HepG2 (cell line): ENCODE results near the gene SGCE. TPM values are rescaled to one million over a fixed set of nuclear protein-coding genes. Genes with fewer than 3 reads are reported as not detected.

ENCODE experiments used
- CBX1 ChIP-seq: IDR thresholded peaks from one replicate; pipeline ENCODE4 v1.6.1; 2016; ENCODE audit warnings: antibody characterized with exemption, low read depth
- HDAC2 ChIP-seq: sonication (generic); formaldehyde crosslinking; IDR thresholded peaks from 2 replicates; pipeline ENCODE4 v1.4.0; 2020; ENCODE audit warnings: missing genetic modification reagents
- MAFG ChIP-seq: sonication (generic); formaldehyde crosslinking; IDR thresholded peaks from 2 replicates; pipeline ENCODE4 v1.5.1; 2020; ENCODE audit warnings: mild to moderate bottlenecking, missing genetic modification reagents
- MEIS2 ChIP-seq: sonication (generic); formaldehyde crosslinking; IDR thresholded peaks from 2 replicates; pipeline ENCODE4 v1.9.0; 2021; ENCODE audit warnings: mild to moderate bottlenecking, missing genetic modification reagents
- ONECUT2 ChIP-seq: sonication (generic); formaldehyde crosslinking; IDR thresholded peaks from 2 replicates; pipeline ENCODE4 v1.4.0; 2020; ENCODE audit warnings: missing genetic modification reagents
- ZBTB8A ChIP-seq: sonication (generic); formaldehyde crosslinking; IDR thresholded peaks from 2 replicates; pipeline ENCODE4 v1.4.0; 2020; ENCODE audit warnings: mild to moderate bottlenecking, low read depth, missing genetic modification reagents, borderline replicate concordance
- ZNF121 ChIP-seq: sonication (generic); formaldehyde crosslinking; IDR thresholded peaks from 2 replicates; pipeline ENCODE4 v1.5.0; 2020; ENCODE audit warnings: mild to moderate bottlenecking, missing genetic modification reagents
- ZNF205 ChIP-seq: IDR thresholded peaks from 2 replicates; pipeline ENCODE4 v1.6.1; 2018; ENCODE audit warnings: missing biosample characterization, missing genetic modification reagents
- ZNF468 ChIP-seq: sonication (generic); formaldehyde crosslinking; IDR thresholded peaks from 2 replicates; pipeline ENCODE4 v1.8.0; 2022; ENCODE audit warnings: mild to moderate bottlenecking, moderate library complexity, missing genetic modification reagents
- ZNF772 ChIP-seq: sonication (generic); formaldehyde crosslinking; IDR thresholded peaks from 2 replicates; pipeline ENCODE4 v1.5.0; 2020; ENCODE audit warnings: mild to moderate bottlenecking, missing genetic modification reagents
- ZNF850 ChIP-seq: sonication (generic); formaldehyde crosslinking; conservative IDR thresholded peaks from 2 replicates; pipeline ENCODE4 v1.9.0; 2021; ENCODE audit warnings: mild to moderate bottlenecking, missing genetic modification reagents
- ZSCAN20 ChIP-seq: sonication (generic); formaldehyde crosslinking; IDR thresholded peaks from 2 replicates; pipeline ENCODE4 v1.4.0; 2020; ENCODE audit warnings: missing genetic modification reagents, mild to moderate bottlenecking, borderline replicate concordance
- polyA plus RNA-seq, 8 experiments: library from polyadenylated mRNA; depleted of rRNA in 3 of 8; stranded (reverse) in 7 of 8; unstranded in 1 of 8; fragments of >200 nt; fragmentation: Illumina TruSeq in 4 of 8; extraction: Trizol in 4 of 8; gene quantifications; 2 replicates each; pipeline versions ENCODE4 v1.2.1 to v1.2.3, GENCODE V29; 2011 to 2016; ENCODE audit warnings: low read depth in 4 of 8, missing spikeins in 1 of 8, mixed read lengths in 1 of 8; ENCODE audit not compliant: insufficient read depth in 1 of 8
- total RNA-seq, 5 experiments: library from RNA; depleted of rRNA; stranded (reverse); fragments of >200 nt; fragmentation: Illumina TruSeq; extraction: Trizol; gene quantifications; 2 replicates each; pipeline ENCODE4 v1.2.3, GENCODE V29; 2016; ENCODE audit warnings: low read depth in 1 of 5
- TF ChIP-seq, protein P1 (sequence below): sonication (generic); formaldehyde crosslinking; IDR thresholded peaks from 2 replicates; pipeline ENCODE4 v1.4.0; 2020; ENCODE audit warnings: missing genetic modification reagents, mild to moderate bottlenecking, borderline replicate concordance
- TF ChIP-seq, protein P2 (sequence below): sonication (generic); formaldehyde crosslinking; IDR thresholded peaks from 2 replicates; pipeline ENCODE4 v1.5.0; 2020; ENCODE audit warnings: mild to moderate bottlenecking, missing genetic modification reagents
- TF ChIP-seq, protein P3 (sequence below): sonication (generic); formaldehyde crosslinking; IDR thresholded peaks from 2 replicates; pipeline ENCODE4 v1.4.0; 2020; ENCODE audit warnings: missing genetic modification reagents
- TF ChIP-seq, protein P4 (sequence below): sonication (generic); formaldehyde crosslinking; IDR thresholded peaks from 2 replicates; pipeline ENCODE4 v1.8.1; 2023; ENCODE audit warnings: mild to moderate bottlenecking, missing genetic modification reagents
- TF ChIP-seq, protein P5 (sequence below): sonication (generic); formaldehyde crosslinking; IDR thresholded peaks from 2 replicates; pipeline ENCODE4 v1.5.1; 2020; ENCODE audit warnings: missing genetic modification reagents, mild to moderate bottlenecking, borderline replicate concordance

The SGCE gene
- total and polyA plus RNA-seq, 2 of the 13 experiments (the other 11 are each of a cell fraction or from before 2014, with no cell fraction given): 52.3 to 71.1 TPM

DNA sequence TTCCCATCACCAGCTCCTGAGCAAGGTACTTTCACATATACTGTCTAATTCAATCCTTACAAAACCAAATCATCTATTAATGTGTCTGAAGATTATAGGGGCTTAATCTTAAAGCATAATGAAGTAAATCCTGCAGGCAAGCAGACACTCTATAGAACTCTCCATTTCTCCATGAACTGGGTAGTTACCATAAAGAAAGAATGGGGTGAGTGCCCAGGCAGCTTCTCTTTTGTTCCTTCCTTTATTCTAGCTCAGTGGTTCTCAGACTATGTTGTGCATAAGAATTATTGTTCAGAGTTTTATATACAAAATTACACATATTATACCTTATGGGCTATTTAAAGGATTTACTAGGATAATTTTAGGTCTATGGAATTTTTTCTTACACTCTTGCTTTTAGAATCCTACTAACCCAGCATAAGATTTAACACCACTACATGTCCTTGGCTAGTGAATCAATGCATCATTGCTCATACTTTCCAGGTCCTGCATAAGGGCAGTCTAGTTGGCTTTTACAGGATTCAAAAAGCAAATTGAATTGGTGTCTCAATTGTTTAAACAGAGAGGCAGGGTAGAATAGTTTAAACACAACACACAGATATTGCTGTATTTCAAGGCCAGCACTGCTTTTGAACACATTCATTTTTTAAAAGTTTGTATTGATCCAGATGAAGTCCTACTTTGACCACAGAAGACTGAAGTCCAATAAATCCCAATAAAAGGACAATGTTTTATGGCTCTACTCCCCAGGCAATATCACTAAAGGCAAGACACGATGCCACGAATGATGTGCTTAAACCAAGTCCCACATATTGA lies 12.9 kb downstream of the SGCE start (continued):
- TF ChIP-seq, protein P1, sequence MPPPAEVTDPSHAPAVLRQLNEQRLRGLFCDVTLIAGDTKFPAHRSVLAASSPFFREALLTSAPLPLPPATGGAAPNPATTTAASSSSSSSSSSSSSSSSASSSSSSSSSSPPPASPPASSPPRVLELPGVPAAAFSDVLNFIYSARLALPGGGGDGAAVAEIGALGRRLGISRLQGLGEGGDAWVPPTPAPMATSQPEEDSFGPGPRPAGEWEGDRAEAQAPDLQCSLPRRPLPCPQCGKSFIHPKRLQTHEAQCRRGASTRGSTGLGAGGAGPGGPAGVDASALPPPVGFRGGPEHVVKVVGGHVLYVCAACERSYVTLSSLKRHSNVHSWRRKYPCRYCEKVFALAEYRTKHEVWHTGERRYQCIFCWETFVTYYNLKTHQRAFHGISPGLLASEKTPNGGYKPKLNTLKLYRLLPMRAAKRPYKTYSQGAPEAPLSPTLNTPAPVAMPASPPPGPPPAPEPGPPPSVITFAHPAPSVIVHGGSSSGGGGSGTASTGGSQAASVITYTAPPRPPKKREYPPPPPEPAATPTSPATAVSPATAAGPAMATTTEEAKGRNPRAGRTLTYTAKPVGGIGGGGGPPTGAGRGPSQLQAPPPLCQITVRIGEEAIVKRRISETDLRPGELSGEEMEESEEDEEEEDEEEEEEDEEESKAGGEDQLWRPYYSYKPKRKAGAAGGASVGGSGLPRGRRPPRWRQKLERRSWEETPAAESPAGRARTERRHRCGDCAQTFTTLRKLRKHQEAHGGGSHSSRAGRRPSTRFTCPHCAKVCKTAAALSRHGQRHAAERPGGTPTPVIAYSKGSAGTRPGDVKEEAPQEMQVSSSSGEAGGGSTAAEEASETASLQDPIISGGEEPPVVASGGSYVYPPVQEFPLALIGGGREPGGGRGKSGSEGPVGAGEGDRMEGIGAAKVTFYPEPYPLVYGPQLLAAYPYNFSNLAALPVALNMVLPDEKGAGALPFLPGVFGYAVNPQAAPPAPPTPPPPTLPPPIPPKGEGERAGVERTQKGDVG: no peak
- TF ChIP-seq MAFG (CRISPR knock-in tag) (no peak), HDAC2 (CRISPR knock-in tag) (peak; percentile 95), ZBTB8A (no peak), ZNF850 (CRISPR knock-in tag) (no peak), CBX1 (no peak), ZSCAN20 (no peak), MEIS2 (CRISPR knock-in tag) (0 out of 2 replicates have a peak, but pooled peaks have one; percentile 70), ZNF121 (CRISPR knock-in tag) (peak; percentile 77), ZNF772 (no peak), ZNF468 (CRISPR knock-in tag) (no peak), ONECUT2 (peak; percentile 97), ZNF205 (CRISPR knock-in tag) (no peak)
- TF ChIP-seq, protein P2, sequence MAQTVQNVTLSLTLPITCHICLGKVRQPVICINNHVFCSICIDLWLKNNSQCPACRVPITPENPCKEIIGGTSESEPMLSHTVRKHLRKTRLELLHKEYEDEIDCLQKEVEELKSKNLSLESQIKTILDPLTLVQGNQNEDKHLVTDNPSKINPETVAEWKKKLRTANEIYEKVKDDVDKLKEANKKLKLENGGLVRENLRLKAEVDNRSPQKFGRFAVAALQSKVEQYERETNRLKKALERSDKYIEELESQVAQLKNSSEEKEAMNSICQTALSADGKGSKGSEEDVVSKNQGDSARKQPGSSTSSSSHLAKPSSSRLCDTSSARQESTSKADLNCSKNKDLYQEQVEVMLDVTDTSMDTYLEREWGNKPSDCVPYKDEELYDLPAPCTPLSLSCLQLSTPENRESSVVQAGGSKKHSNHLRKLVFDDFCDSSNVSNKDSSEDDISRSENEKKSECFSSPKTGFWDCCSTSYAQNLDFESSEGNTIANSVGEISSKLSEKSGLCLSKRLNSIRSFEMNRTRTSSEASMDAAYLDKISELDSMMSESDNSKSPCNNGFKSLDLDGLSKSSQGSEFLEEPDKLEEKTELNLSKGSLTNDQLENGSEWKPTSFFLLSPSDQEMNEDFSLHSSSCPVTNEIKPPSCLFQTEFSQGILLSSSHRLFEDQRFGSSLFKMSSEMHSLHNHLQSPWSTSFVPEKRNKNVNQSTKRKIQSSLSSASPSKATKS (CRISPR knock-in tag): 0 out of 2 replicates have a peak, but pooled peaks have one; percentile 64
- TF ChIP-seq, protein P3, sequence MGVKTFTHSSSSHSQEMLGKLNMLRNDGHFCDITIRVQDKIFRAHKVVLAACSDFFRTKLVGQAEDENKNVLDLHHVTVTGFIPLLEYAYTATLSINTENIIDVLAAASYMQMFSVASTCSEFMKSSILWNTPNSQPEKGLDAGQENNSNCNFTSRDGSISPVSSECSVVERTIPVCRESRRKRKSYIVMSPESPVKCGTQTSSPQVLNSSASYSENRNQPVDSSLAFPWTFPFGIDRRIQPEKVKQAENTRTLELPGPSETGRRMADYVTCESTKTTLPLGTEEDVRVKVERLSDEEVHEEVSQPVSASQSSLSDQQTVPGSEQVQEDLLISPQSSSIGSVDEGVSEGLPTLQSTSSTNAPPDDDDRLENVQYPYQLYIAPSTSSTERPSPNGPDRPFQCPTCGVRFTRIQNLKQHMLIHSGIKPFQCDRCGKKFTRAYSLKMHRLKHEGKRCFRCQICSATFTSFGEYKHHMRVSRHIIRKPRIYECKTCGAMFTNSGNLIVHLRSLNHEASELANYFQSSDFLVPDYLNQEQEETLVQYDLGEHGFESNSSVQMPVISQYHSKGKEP: no peak
- TF ChIP-seq, protein P4, sequence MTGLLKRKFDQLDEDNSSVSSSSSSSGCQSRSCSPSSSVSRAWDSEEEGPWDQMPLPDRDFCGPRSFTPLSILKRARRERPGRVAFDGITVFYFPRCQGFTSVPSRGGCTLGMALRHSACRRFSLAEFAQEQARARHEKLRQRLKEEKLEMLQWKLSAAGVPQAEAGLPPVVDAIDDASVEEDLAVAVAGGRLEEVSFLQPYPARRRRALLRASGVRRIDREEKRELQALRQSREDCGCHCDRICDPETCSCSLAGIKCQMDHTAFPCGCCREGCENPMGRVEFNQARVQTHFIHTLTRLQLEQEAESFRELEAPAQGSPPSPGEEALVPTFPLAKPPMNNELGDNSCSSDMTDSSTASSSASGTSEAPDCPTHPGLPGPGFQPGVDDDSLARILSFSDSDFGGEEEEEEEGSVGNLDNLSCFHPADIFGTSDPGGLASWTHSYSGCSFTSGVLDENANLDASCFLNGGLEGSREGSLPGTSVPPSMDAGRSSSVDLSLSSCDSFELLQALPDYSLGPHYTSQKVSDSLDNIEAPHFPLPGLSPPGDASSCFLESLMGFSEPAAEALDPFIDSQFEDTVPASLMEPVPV: no peak
- TF ChIP-seq, protein P5, sequence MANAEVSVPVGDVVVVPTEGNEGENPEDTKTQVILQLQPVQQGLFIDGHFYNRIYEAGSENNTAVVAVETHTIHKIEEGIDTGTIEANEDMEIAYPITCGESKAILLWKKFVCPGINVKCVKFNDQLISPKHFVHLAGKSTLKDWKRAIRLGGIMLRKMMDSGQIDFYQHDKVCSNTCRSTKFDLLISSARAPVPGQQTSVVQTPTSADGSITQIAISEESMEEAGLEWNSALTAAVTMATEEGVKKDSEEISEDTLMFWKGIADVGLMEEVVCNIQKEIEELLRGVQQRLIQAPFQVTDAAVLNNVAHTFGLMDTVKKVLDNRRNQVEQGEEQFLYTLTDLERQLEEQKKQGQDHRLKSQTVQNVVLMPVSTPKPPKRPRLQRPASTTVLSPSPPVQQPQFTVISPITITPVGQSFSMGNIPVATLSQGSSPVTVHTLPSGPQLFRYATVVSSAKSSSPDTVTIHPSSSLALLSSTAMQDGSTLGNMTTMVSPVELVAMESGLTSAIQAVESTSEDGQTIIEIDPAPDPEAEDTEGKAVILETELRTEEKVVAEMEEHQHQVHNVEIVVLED: peak; percentile 25; the same call in 1 of the 2 replicates
